DOHH2 (cell line): ENCODE results near the gene BLVRB.

Experiments used
- H3F3A ChIP-seq: fragments of 200-600 bp; sonication (generic), shearing (Covaris generic); 2 replicates; pipeline ENCODE4 v1.6.0; 2016; ENCODE audit warnings: antibody characterized with exemption, mild to moderate bottlenecking; ENCODE audit not compliant: control insufficient read depth, insufficient read depth
- H3K27ac ChIP-seq: fragments of 200-600 bp; sonication (generic); 2 replicates; pipeline ENCODE4 v1.5.1; 2014; ENCODE audit warnings: low read depth, mild to moderate bottlenecking, low read length, moderate library complexity
- H3K27me3 ChIP-seq: fragments of 200-600 bp; sonication (generic); 2 replicates; pipeline ENCODE4 v1.6.1; 2014; ENCODE audit warnings: mild to moderate bottlenecking, low read length, mixed read lengths; ENCODE audit not compliant: control insufficient read depth
- H3K36me3 ChIP-seq: fragments of 200-600 bp; sonication (generic); 2 replicates; pipeline ENCODE4 v1.6.1; 2014; ENCODE audit warnings: mild to moderate bottlenecking, low read length, moderate library complexity, mixed read lengths; ENCODE audit not compliant: control insufficient read depth
- H3K4me1 ChIP-seq: fragments of 200-600 bp; sonication (generic); 2 replicates; pipeline ENCODE4 v1.6.1; 2014; ENCODE audit warnings: mild to moderate bottlenecking, low read length, mixed read lengths; ENCODE audit not compliant: control insufficient read depth
- H3K4me2 ChIP-seq: fragments of 200-600 bp; sonication (generic); 2 replicates; pipeline ENCODE4 v1.6.0; 2014; ENCODE audit warnings: mild to moderate bottlenecking, low read length, moderate library complexity
- H3K4me3 ChIP-seq: fragments of 200-600 bp; sonication (generic); 2 replicates; pipeline ENCODE4 v1.5.1; 2014; ENCODE audit warnings: mild to moderate bottlenecking, low read length, mixed read lengths
- H3K79me2 ChIP-seq: fragments of 200-600 bp; sonication (generic); 2 replicates; pipeline ENCODE4 v1.6.1; 2014; ENCODE audit warnings: mild to moderate bottlenecking, low read length, mixed read lengths; ENCODE audit not compliant: control insufficient read depth
- H3K9me2 ChIP-seq: fragments of 200-600 bp; sonication (generic); replicated peaks from 2 replicates; pipeline ENCODE4 v1.6.1; 2014; ENCODE audit warnings: mild to moderate bottlenecking, low read length, mixed read lengths; ENCODE audit not compliant: control insufficient read depth
- H3K9me3 ChIP-seq: fragments of 200-600 bp; sonication (generic); 2 replicates; pipeline ENCODE4 v1.6.1; 2014; ENCODE audit warnings: antibody characterized with exemption, low read length, mixed read lengths; ENCODE audit not compliant: control insufficient read depth, insufficient read depth
- H4K20me1 ChIP-seq: fragments of 200-600 bp; sonication (generic); 2 replicates; pipeline ENCODE4 v1.6.0; 2014; ENCODE audit warnings: low read depth, mild to moderate bottlenecking, antibody characterized with exemption, low read length, moderate library complexity; ENCODE audit not compliant: control insufficient read depth, insufficient read depth
- CTCF ChIP-seq: fragments of 200-600 bp; sonication (generic); IDR thresholded peaks from one replicate; pipeline ENCODE4 v1.5.1; 2014; ENCODE audit warnings: antibody characterized with exemption, mild to moderate bottlenecking, low read depth, low read length; ENCODE audit not compliant: poor library complexity, severe bottlenecking
- EZH2phosphoT487 ChIP-seq: fragments of 200-600 bp; sonication (generic); IDR thresholded peaks from 2 replicates; pipeline ENCODE4 v1.6.1; 2017; ENCODE audit warnings: borderline replicate concordance, mild to moderate bottlenecking, antibody characterized with exemption, low read length, moderate library complexity, mixed read lengths

Gene BLVRB

DNA sequence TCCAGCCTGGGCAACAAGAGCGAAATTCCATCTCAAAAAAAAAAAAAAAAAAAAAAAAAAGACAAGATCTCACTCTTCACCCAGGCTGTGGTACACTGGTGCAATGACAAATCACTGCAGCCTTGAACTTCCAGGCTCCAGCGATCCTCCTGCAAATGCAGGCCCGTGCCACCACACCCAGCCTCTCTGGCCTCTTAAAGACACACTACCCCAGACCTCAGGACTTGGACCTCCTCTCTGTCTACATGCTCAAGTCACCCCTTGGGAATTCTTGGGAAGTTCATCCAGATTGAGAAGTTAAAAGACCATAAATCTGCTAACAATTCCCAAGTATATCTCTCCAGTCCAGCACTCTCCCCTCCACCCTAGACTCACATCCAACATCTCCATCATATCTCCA is 65.0 kb downstream of the BLVRB start:
- H3K79me2 ChIP-seq = no peaks in the 10 kb centered on the region
- no peaks in the 10 kb centered on the region for H3K9me2 ChIP-seq
- no peak overlapping the region for H3K27ac ChIP-seq
- TF ChIP-seq CTCF (no peak), EZH2phosphoT487 (no peak)
- no peak overlapping the region for H3K4me2 ChIP-seq
- H3K36me3 ChIP-seq = no peaks in the 10 kb centered on the region
- H4K20me1 ChIP-seq = no peaks in the 10 kb centered on the region
- H3K9me3 ChIP-seq = no peaks in the 10 kb centered on the region
- no peak overlapping the region for H3K4me3 ChIP-seq
- H3F3A ChIP-seq = no peaks in the 10 kb centered on the region
- peaks cover 11% of the 10 kb centered on the region for H3K4me1 ChIP-seq
- no peaks in the 10 kb centered on the region for H3K27me3 ChIP-seq

- no peaks in the 10 kb centered on the region for H4K20me1 ChIP-seq
- H3K9me3 ChIP-seq = no peaks in the 10 kb centered on the region
- no peaks in the 10 kb centered on the region for H3K9me2 ChIP-seq
- no peaks in the 10 kb centered on the region for H3F3A ChIP-seq
- no peak overlapping the region for H3K4me2 ChIP-seq
- H3K4me3 ChIP-seq = no peak overlapping the region
- no peaks in the 10 kb centered on the region for H3K36me3 ChIP-seq
- H3K4me1 ChIP-seq = peaks cover 6% of the 10 kb centered on the region
- TF ChIP-seq CTCF (no peak), EZH2phosphoT487 (no peak)
- no peaks in the 10 kb centered on the region for H3K27me3 ChIP-seq
- H3K27ac ChIP-seq = no peak overlapping the region
- no peaks in the 10 kb centered on the region for H3K79me2 ChIP-seq
Measured at GRCh38 chr19:40398417-40399131, 67.0 kb downstream of the BLVRB start.
